Osteocyte (in vitro differentiated cells): ENCODE results near the gene SYNE1. TPM values are rescaled to one million over a fixed set of nuclear protein-coding genes. Genes with fewer than 3 reads are reported as not detected.
"Not testable (repeated sequence)": the region's sequence is repeated elsewhere in the genome, so short reads cannot be mapped to it uniquely, and the experiment has no call there.

Source experiments
- DNase-seq: peaks from one replicate; pipeline ENCODE4 v3.0.0; 2021; ENCODE audit warnings: mixed read lengths; ENCODE audit not compliant: unreplicated experiment; ENCODE audit errors: extremely low spot score
- H3K27ac Mint-ChIP-seq: one replicate; pipeline ENCODE4 v1.8.0; 2021; ENCODE audit warnings: mild to moderate bottlenecking, mixed read lengths; ENCODE audit not compliant: unreplicated experiment
- H3K27me3 Mint-ChIP-seq: one replicate; pipeline ENCODE4 v1.8.0; 2021; ENCODE audit warnings: mixed read lengths; ENCODE audit not compliant: unreplicated experiment
- H3K36me3 Mint-ChIP-seq: one replicate; pipeline ENCODE4 v1.8.0; 2021; ENCODE audit warnings: mixed read lengths; ENCODE audit not compliant: unreplicated experiment
- H3K4me1 Mint-ChIP-seq: one replicate; pipeline ENCODE4 v1.8.0; 2021; ENCODE audit warnings: mixed read lengths; ENCODE audit not compliant: unreplicated experiment
- H3K4me3 Mint-ChIP-seq: one replicate; pipeline ENCODE4 v1.8.0; 2021; ENCODE audit warnings: mild to moderate bottlenecking, moderate library complexity, mixed read lengths; ENCODE audit not compliant: unreplicated experiment
- H3K9me3 Mint-ChIP-seq: one replicate; pipeline ENCODE4 v1.8.0; 2021; ENCODE audit warnings: mixed read lengths; ENCODE audit not compliant: unreplicated experiment
- CTCF ChIP-seq: fragments of 200-600 bp; sonication (generic); IDR thresholded peaks from 2 replicates; pipeline ENCODE4 v1.5.0; 2021; ENCODE audit warnings: antibody characterized with exemption, mild to moderate bottlenecking, moderate library complexity
- total RNA-seq: library from RNA; stranded (reverse); gene quantifications from 2 replicates; pipeline ENCODE4 v1.2.1, GENCODE V29; 2021

Gene SYNE1
- total RNA-seq, 1 donor from 2014 or later: 130 TPM

DNA sequence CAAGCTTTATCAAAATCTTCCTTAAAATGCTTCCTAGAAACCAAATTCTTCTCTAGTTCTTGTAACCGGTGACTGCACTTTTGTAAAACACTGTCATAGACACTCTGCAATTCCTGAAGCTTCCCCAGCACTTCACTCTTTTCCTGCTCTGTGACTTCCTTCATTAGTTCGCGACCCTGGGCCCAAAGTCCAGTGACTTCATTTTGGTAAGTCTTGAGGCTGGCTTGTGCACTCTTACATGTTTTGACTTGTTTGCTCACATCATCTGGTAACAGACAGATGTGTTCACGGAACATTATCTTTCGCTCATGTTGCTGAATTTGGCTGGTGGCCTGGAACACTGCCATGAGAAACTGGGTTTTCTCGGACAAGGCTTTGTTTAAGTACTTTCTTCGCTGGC is 306.2 kb downstream of the SYNE1 start:
- no peaks in the 10 kb centered on the region for H3K4me1 Mint-ChIP-seq

DNA sequence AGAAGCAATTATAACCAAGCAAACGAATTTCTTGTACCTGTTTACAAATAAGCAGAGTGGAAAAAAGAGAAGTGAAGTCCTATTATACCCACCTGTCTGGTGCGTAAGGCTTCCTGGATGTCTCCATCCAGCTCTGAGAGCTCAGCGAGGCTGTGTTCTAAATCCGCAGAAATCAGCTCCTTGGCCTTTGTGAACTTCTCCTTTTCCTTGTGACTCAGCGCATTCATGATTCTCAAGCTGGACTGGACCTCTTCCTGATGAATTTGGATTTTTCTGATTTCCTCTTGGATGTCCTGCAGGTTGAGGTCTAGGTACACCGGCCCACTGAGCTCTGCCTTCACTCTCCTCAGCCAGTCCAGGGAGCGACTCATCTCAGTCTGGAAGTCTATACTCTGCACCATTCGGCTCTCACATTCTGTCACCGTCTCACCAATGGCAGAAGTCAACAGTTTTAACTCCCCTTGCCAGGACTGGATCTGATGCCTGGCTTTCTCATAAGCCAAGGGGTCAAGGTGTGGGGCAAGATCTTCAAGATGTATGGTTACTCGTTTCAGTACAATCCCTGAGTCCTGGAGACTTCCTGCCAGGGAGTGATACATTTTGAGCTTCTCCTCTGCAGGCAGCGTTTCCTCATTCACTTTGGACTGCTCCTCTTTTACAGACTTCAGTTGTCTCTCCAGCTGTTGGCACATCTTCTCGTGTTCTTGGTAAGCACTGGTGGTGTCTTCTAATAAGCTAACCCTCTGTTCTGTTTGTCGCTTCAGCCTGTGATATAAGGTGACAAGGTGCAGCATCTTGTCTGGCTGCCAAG is 307.3 kb downstream of the SYNE1 start:
- Mint-ChIP-seq H3K27ac (no peak overlapping the region), H3K4me3 (no peak overlapping the region)

More for the DNA sequence above, 306.2 kb downstream of the SYNE1 start:
- TF ChIP-seq CTCF: no peak
- Mint-ChIP-seq H3K36me3 (peaks cover 58% of the 10 kb centered on the region), H3K4me3 (no peak overlapping the region), H3K27me3 (no peaks in the 10 kb centered on the region), H3K9me3 (no peaks in the 10 kb centered on the region), H3K27ac (no peak overlapping the region)
- no peak for DNase-seq

GRCh38 chr6:152328200-152328599 is 309.0 kb downstream of the SYNE1 start:
- not testable (repeated sequence) for H3K27me3 Mint-ChIP-seq, H3K4me1 Mint-ChIP-seq, DNase-seq, H3K4me3 Mint-ChIP-seq, H3K9me3 Mint-ChIP-seq, H3K27ac Mint-ChIP-seq
- H3K36me3 Mint-ChIP-seq: peaks cover 59% of the 10 kb centered on the region

More for the DNA sequence above, 307.3 kb downstream of the SYNE1 start:
- H3K36me3 Mint-ChIP-seq: peaks cover 56% of the 10 kb centered on the region
- H3K9me3 Mint-ChIP-seq: no peaks in the 10 kb centered on the region
- H3K4me1 Mint-ChIP-seq: no peaks in the 10 kb centered on the region
- DNase-seq: no peak
- TF ChIP-seq CTCF: no peak
- no peaks in the 10 kb centered on the region for H3K27me3 Mint-ChIP-seq

GRCh38 chr6:152323376-152323775 is 313.8 kb downstream of the SYNE1 start:
- no peak for DNase-seq
- Mint-ChIP-seq H3K9me3 (no peaks in the 10 kb centered on the region), H3K4me3 (no peak overlapping the region), H3K4me1 (no peaks in the 10 kb centered on the region), H3K27ac (no peak overlapping the region), H3K36me3 (peaks cover 63% of the 10 kb centered on the region), H3K27me3 (no peaks in the 10 kb centered on the region)
- no peak for TF ChIP-seq CTCF

DNA sequence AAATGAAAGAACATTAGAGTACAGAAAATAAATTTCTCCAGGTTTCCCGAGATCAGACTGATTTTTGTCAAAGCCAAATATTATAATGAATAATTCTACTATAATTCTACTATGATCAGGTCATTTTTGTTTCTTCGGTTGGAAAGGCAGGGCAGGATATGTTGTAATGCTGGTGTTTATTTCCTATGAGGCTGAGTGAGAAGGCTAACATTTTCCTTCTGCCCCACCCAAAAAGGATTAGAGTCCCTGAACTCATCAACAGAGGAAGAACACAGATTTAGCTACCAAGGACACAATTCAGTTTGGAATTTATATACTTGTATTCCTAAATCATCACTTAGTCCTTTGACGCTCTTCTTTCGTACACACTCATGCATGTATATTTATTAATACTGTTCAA is 318.9 kb downstream of the SYNE1 start:
- no peak for DNase-seq
- no peak overlapping the region for H3K27ac Mint-ChIP-seq
- no peaks in the 10 kb centered on the region for H3K9me3 Mint-ChIP-seq
- H3K27me3 Mint-ChIP-seq: no peaks in the 10 kb centered on the region
- no peak for TF ChIP-seq CTCF
- H3K4me3 Mint-ChIP-seq: no peak overlapping the region
- H3K36me3 Mint-ChIP-seq: peaks cover 73% of the 10 kb centered on the region
- peaks cover 15% of the 10 kb centered on the region for H3K4me1 Mint-ChIP-seq
